Gastrocnemius medialis (tissue), 4 donors: ENCODE measurements around the gene ATP9A.

ENCODE experiments used
- CTCF ChIP-seq, 5 experiments: fragments of 450-650 bp in 3 of 5; fragments of 200-600 bp in 2 of 5; sonication (generic) in 2 of 5; IDR thresholded peaks in 4 of 5; conservative IDR thresholded peaks in 1 of 5; 1 replicate in 4 of 5; 2 replicates in 1 of 5; pipeline ENCODE4 v1.5.1; 2016 to 2019; ENCODE audit warnings: antibody characterized with exemption in 5 of 5, mild to moderate bottlenecking in 3 of 5, moderate library complexity in 3 of 5
- POLR2A ChIP-seq, 2 donors: fragments of 450-650 bp; IDR thresholded peaks; one replicate each; pipeline ENCODE4 v1.6.1; 2017; ENCODE audit warnings: antibody characterized with exemption in 2 of 2, mild to moderate bottlenecking in 2 of 2, moderate library complexity in 2 of 2

DNA sequence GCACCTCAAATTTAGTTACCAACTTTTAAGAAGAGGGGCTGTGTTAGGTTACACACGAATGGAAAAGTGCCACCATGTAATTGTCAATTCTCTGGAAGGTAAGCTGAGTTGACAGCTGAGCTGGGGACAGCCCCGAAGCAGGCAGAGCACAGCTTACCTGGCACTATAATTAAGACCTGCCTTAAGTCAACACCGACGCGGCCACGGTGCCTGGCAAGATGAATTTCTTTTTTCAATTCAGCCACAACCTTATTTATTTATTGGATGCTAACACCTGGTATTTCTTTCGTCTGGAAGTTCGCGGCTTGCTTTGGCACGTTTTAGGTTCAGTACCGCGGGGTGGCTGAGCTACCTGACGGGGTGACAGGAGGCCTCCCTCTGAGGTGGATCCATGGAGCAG is 185.1 kb downstream of the ATP9A start:
- TF ChIP-seq CTCF (IDR thresholded peaks at IDR 0.05 in 4 of 5, conservative IDR thresholded peaks at IDR 0.05 in 1 of 5) (no peak), POLR2A (IDR thresholded peaks at IDR 0.05) (no peak)
